GM23338 (cell line): ENCODE results near the gene COQ3. TPM values are rescaled to one million over a fixed set of nuclear protein-coding genes. Genes with fewer than 3 reads are reported as not detected.

Experiments
- ATAC-seq: fragments of 200-7000 bp; cut with Tn5 transposase; 3 replicates; pipeline ENCODE4 v1.9.1; 2020
- DNase-seq: peaks from one replicate; pipeline ENCODE4 v3.0.0-alpha.2; 2015; ENCODE audit warnings: low spot score
- H2AFZ ChIP-seq: fragments of 200-600 bp; sonication (generic); 2 replicates; pipeline ENCODE4 v1.8.0; 2016; ENCODE audit warnings: antibody characterized with exemption, mild to moderate bottlenecking, moderate library complexity
- H3F3A ChIP-seq: fragments of 200-600 bp; sonication (generic); replicated peaks from 2 replicates; pipeline ENCODE4 v1.8.0; 2017; ENCODE audit warnings: antibody characterized with exemption, mixed run types, low read depth
- H3K27ac ChIP-seq: fragments of 200-600 bp; sonication (generic); 2 replicates; pipeline ENCODE4 v1.6.1; 2016; ENCODE audit warnings: low read depth
- H3K27me3 ChIP-seq: fragments of 200-600 bp; sonication (generic); 2 replicates; pipeline ENCODE4 v1.8.0; 2016; ENCODE audit warnings: mild to moderate bottlenecking, mixed run types, moderate library complexity; ENCODE audit not compliant: insufficient read depth
- H3K36me3 ChIP-seq: fragments of 200-600 bp; sonication (generic); 2 replicates; pipeline ENCODE4 v1.8.0; 2016; ENCODE audit warnings: mild to moderate bottlenecking; ENCODE audit not compliant: insufficient read depth
- H3K4me1 ChIP-seq: fragments of 200-600 bp; sonication (generic); 2 replicates; pipeline ENCODE4 v1.8.0; 2016; ENCODE audit warnings: mild to moderate bottlenecking, moderate library complexity; ENCODE audit not compliant: insufficient read depth
- H3K4me2 ChIP-seq: fragments of 200-600 bp; sonication (generic); 2 replicates; pipeline ENCODE4 v1.7.1; 2017; ENCODE audit warnings: mixed run types
- H3K4me3 ChIP-seq: fragments of 200-600 bp; sonication (generic); 2 replicates; pipeline ENCODE4 v1.6.1; 2016; ENCODE audit warnings: mixed run types
- H3K79me2 ChIP-seq: fragments of 200-600 bp; sonication (generic); replicated peaks from 2 replicates; pipeline ENCODE4 v1.8.0; 2017; ENCODE audit warnings: mild to moderate bottlenecking; ENCODE audit not compliant: insufficient read depth
- H3K9me2 ChIP-seq: fragments of 200-600 bp; sonication (generic); 2 replicates; pipeline ENCODE4 v1.8.0; 2017; ENCODE audit not compliant: insufficient read depth
- H4K20me1 ChIP-seq: fragments of 200-600 bp; sonication (generic); replicated peaks from 2 replicates; pipeline ENCODE4 v1.8.0; 2017; ENCODE audit warnings: mild to moderate bottlenecking; ENCODE audit not compliant: insufficient read depth
- H3K27ac Mint-ChIP-seq: 2 replicates; pipeline ENCODE4 v1.8.0; 2020; ENCODE audit warnings: inconsistent platforms, mild to moderate bottlenecking, moderate library complexity, mixed read lengths
- H3K27me3 Mint-ChIP-seq: 3 replicates; pipeline ENCODE4 v1.8.0; 2022; ENCODE audit warnings: low read depth, mild to moderate bottlenecking, moderate library complexity, mixed read lengths, inconsistent platforms; ENCODE audit not compliant: insufficient read depth, poor library complexity
- H3K36me3 Mint-ChIP-seq: 3 replicates; pipeline ENCODE4 v1.8.0; 2021; ENCODE audit warnings: low read depth, mild to moderate bottlenecking, inconsistent platforms, moderate library complexity, mixed read lengths
- H3K4me1 Mint-ChIP-seq: 3 replicates; pipeline ENCODE4 v1.8.0; 2020; ENCODE audit warnings: mild to moderate bottlenecking, inconsistent platforms, mixed read lengths
- H3K4me3 Mint-ChIP-seq: 3 replicates; pipeline ENCODE4 v1.8.0; 2021; ENCODE audit warnings: moderate library complexity, mild to moderate bottlenecking, inconsistent platforms, mixed read lengths
- H3K9me3 Mint-ChIP-seq: 3 replicates; pipeline ENCODE4 v1.8.0; 2020; ENCODE audit warnings: moderate library complexity, mild to moderate bottlenecking, inconsistent platforms, mixed read lengths
- CREB1 ChIP-seq: fragments of 250-450 bp; sonication (Bioruptor Pico); IDR thresholded peaks from 2 replicates; pipeline ENCODE4 v1.5.0; 2020; ENCODE audit warnings: low read depth, mild to moderate bottlenecking, moderate library complexity
- CTCF ChIP-seq, 2 experiments: fragments of 200-600 bp in 1 of 2; sonication (generic) in 1 of 2; conservative IDR thresholded peaks; 2 replicates each; pipeline versions ENCODE4 v1.5.1 to v1.6.1; 2016 to 2017; ENCODE audit warnings: antibody characterized with exemption in 2 of 2, low read depth in 2 of 2, mild to moderate bottlenecking in 2 of 2, moderate library complexity in 1 of 2
- EZH2phosphoT487 ChIP-seq: fragments of 200-600 bp; sonication (generic); IDR thresholded peaks from one replicate; pipeline ENCODE4 v1.8.1; 2018; ENCODE audit warnings: antibody characterized with exemption; ENCODE audit not compliant: unreplicated experiment
- JUNB ChIP-seq: IDR thresholded peaks from one replicate; pipeline ENCODE4 v1.6.1; 2016; ENCODE audit warnings: antibody characterized with exemption; ENCODE audit not compliant: unreplicated experiment
- POLR2AphosphoS5 ChIP-seq: IDR thresholded peaks from 2 replicates; pipeline ENCODE4 v1.6.1; 2016; ENCODE audit warnings: antibody characterized with exemption, low read depth
- polyA plus RNA-seq: library from polyadenylated mRNA; unstranded; fragments of >200 nt; fragmentation: Nextera tagmentation; extraction: Ambion mirVana; gene quantifications from 2 replicates; pipeline ENCODE4 v1.2.1, GENCODE V29; 2016
- total RNA-seq: library from RNA; depleted of rRNA; stranded (reverse); fragments of >200 nt; shearing (Covaris generic); gene quantifications from 2 replicates; pipeline ENCODE4 v1.2.3, GENCODE V29; 2014

COQ3 gene
- total and polyA plus RNA-seq, 2 experiments from 2014 or later: 11.8 to 22.5 TPM

GRCh38 chr6:99350573-99350972 lies 43.4 kb downstream of the COQ3 start:
- no peaks in the 10 kb centered on the region for H3K36me3 Mint-ChIP-seq
- H3K4me2 ChIP-seq: peak overlapping the region; percentile 79
- H2AFZ ChIP-seq: peak overlapping the region; percentile 20; the same call in 1 of the 2 replicates
- peaks cover 24% of the 10 kb centered on the region for H3K4me1 Mint-ChIP-seq
- H3K27me3 Mint-ChIP-seq: peaks cover 12% of the 10 kb centered on the region
- no peaks in the 10 kb centered on the region for H3K36me3 ChIP-seq
- no peak overlapping the region for H3K27ac ChIP-seq
- no peaks in the 10 kb centered on the region for H3K79me2 ChIP-seq
- no peaks in the 10 kb centered on the region for H3K9me2 ChIP-seq
- DNase-seq: peak; percentile 55
- no peaks in the 10 kb centered on the region for H3F3A ChIP-seq
- peak; percentile 2 for ATAC-seq
- no peaks in the 10 kb centered on the region for H4K20me1 ChIP-seq
- no peak for TF ChIP-seq POLR2AphosphoS5
- H3K9me3 Mint-ChIP-seq: no peaks in the 10 kb centered on the region
- H3K4me1 ChIP-seq: peaks cover 20% of the 10 kb centered on the region
- peaks cover 12% of the 10 kb centered on the region; the same call in 1 of the 2 replicates for H3K27me3 ChIP-seq
- H3K27ac Mint-ChIP-seq: no peak overlapping the region
- peak overlapping the region; percentile 76 for H3K4me3 Mint-ChIP-seq
- peak overlapping the region; percentile 56 for H3K4me3 ChIP-seq

GRCh38 chr6:99349171-99350141 lies 44.5 kb downstream of the COQ3 start, which contains the start of gene FAXC:
FAXC (minus strand) TSS chr6:99349674; CDS start chr6:99349372, 302 bp downstream.
- Histone ChIP-seq H3K4me3 (peak within 1 kb of the TSS; percentile 56), H3K4me2 (peak within 1 kb of the TSS; percentile 96), H3K27me3 (peaks cover 12% of the 10 kb centered on the region; the same call in 1 of the 2 replicates), H3K36me3 (no peaks in the 10 kb centered on the region), H3F3A (no peaks in the 10 kb centered on the region), H2AFZ (peak within 1 kb of the TSS; percentile 89), H3K9me2 (no peaks in the 10 kb centered on the region), H3K27ac (no peak within 1 kb of the TSS; the same call in 1 of the 2 replicates), H3K79me2 (no peaks in the 10 kb centered on the region), H3K4me1 (peaks cover 24% of the 10 kb centered on the region), H4K20me1 (no peaks in the 10 kb centered on the region)
- Mint-ChIP-seq H3K36me3 (no peaks in the 10 kb centered on the region), H3K27ac (peak within 1 kb of the TSS; percentile 93), H3K9me3 (no peaks in the 10 kb centered on the region), H3K27me3 (peaks cover 12% of the 10 kb centered on the region), H3K4me3 (peak within 1 kb of the TSS; percentile 90), H3K4me1 (peaks cover 27% of the 10 kb centered on the region)
- TF ChIP-seq CTCF (conservative IDR thresholded peaks at IDR 0.05; ENCODE audit: low read depth in 2 of 2) (peak; percentile 23 to 49; a peak in 2 of 4 replicates), EZH2phosphoT487 (no peak), POLR2AphosphoS5 (peak; percentile 45), JUNB (no peak), CREB1 (peak; percentile 69)
- DNase-seq (peak; percentile 83), ATAC-seq (peak; percentile 82)
